ENCODE measurements around the gene OTULINL.
A peak's percentile ranks its signal among the peaks of the same experiment; 100 is the strongest.

Gene OTULINL

GRCh38 chr5:14569948-14570691 lies 11.5 kb upstream of the OTULINL start:
- Histone ChIP-seq H3K9me3 (ENCODE audit: severe bottlenecking) (no peaks in the 10 kb centered on the region), H3K4me1 (ENCODE audit: insufficient read depth, poor library complexity, severe bottlenecking) (no peaks in the 10 kb centered on the region), H3K4me3 (ENCODE audit: severe bottlenecking) (no peak overlapping the region), H3K27me3 (ENCODE audit: insufficient read depth, poor library complexity, severe bottlenecking) (no peaks in the 10 kb centered on the region), H3K36me3 (ENCODE audit: low read depth) (no peaks in the 10 kb centered on the region), H3K27ac (ENCODE audit: poor library complexity, severe bottlenecking) (no peak overlapping the region)
- no peak for TF ChIP-seq CTCF (IDR thresholded peaks at IDR 0.05; ENCODE audit: poor library complexity, severe bottlenecking)
- ATAC-seq (ENCODE audit: low read depth): peak; percentile 21; the same call in 1 of the 3 replicates
- no peak for DNase-seq (ENCODE audit: low spot score)

- TF ChIP-seq CTCF (IDR thresholded peaks at IDR 0.05; ENCODE audit: poor library complexity, severe bottlenecking): no peak
These were observed 9.7 kb upstream of the OTULINL start for GRCh38 chr5:14571901-14572300.

GRCh38 chr5:14572385-14572784 lies 9.2 kb upstream of the OTULINL start:
- Histone ChIP-seq H3K36me3 (ENCODE audit: low read depth) (no peaks in the 10 kb centered on the region), H3K4me3 (ENCODE audit: severe bottlenecking) (no peak overlapping the region), H3K4me1 (ENCODE audit: insufficient read depth, poor library complexity, severe bottlenecking) (no peaks in the 10 kb centered on the region), H3K27me3 (ENCODE audit: insufficient read depth, poor library complexity, severe bottlenecking) (no peaks in the 10 kb centered on the region), H3K9me3 (ENCODE audit: severe bottlenecking) (no peaks in the 10 kb centered on the region), H3K27ac (ENCODE audit: poor library complexity, severe bottlenecking) (no peak overlapping the region)
- ATAC-seq (ENCODE audit: low read depth) (no peak), DNase-seq (ENCODE audit: low spot score) (no peak)
- no peak for TF ChIP-seq CTCF (IDR thresholded peaks at IDR 0.05; ENCODE audit: poor library complexity, severe bottlenecking)

More at GRCh38 chr5:14571901-14572300, 9.7 kb upstream of the OTULINL start:
- Histone ChIP-seq H3K9me3 (ENCODE audit: severe bottlenecking) (no peaks in the 10 kb centered on the region), H3K4me1 (ENCODE audit: insufficient read depth, poor library complexity, severe bottlenecking) (no peaks in the 10 kb centered on the region), H3K36me3 (ENCODE audit: low read depth) (no peaks in the 10 kb centered on the region), H3K27me3 (ENCODE audit: insufficient read depth, poor library complexity, severe bottlenecking) (no peaks in the 10 kb centered on the region), H3K4me3 (ENCODE audit: severe bottlenecking) (no peak overlapping the region), H3K27ac (ENCODE audit: poor library complexity, severe bottlenecking) (no peak overlapping the region)
- ATAC-seq (ENCODE audit: low read depth): no peak
- DNase-seq (ENCODE audit: low spot score): no peak

- no peaks in the 10 kb centered on the region for H3K9me3 ChIP-seq (ENCODE audit: severe bottlenecking)
- no peaks in the 10 kb centered on the region for H3K36me3 ChIP-seq (ENCODE audit: low read depth)
- no peak overlapping the region for H3K4me3 ChIP-seq (ENCODE audit: severe bottlenecking)
- no peaks in the 10 kb centered on the region for H3K27me3 ChIP-seq (ENCODE audit: insufficient read depth, poor library complexity, severe bottlenecking)
- no peak overlapping the region for H3K27ac ChIP-seq (ENCODE audit: poor library complexity, severe bottlenecking)
- no peak for TF ChIP-seq CTCF (IDR thresholded peaks at IDR 0.05; ENCODE audit: poor library complexity, severe bottlenecking)
- DNase-seq (ENCODE audit: low spot score): no peak
- no peaks in the 10 kb centered on the region for H3K4me1 ChIP-seq (ENCODE audit: insufficient read depth, poor library complexity, severe bottlenecking)
- no peak for ATAC-seq (ENCODE audit: low read depth)
These were observed 8.8 kb upstream of the OTULINL start for GRCh38 chr5:14572836-14573235.

- H3K9me3 ChIP-seq (ENCODE audit: severe bottlenecking): no peaks in the 10 kb centered on the region
- no peak overlapping the region for H3K4me3 ChIP-seq (ENCODE audit: severe bottlenecking)
- H3K27me3 ChIP-seq (ENCODE audit: insufficient read depth, poor library complexity, severe bottlenecking): no peaks in the 10 kb centered on the region
- H3K4me1 ChIP-seq (ENCODE audit: insufficient read depth, poor library complexity, severe bottlenecking): no peaks in the 10 kb centered on the region
- no peak for TF ChIP-seq CTCF (IDR thresholded peaks at IDR 0.05; ENCODE audit: poor library complexity, severe bottlenecking)
- H3K36me3 ChIP-seq (ENCODE audit: low read depth): no peaks in the 10 kb centered on the region
- no peak overlapping the region for H3K27ac ChIP-seq (ENCODE audit: poor library complexity, severe bottlenecking)
- DNase-seq (ENCODE audit: low spot score) (no peak), ATAC-seq (ENCODE audit: low read depth) (no peak)
These were observed 7.5 kb upstream of the OTULINL start for GRCh38 chr5:14574096-14574495.
